ENCODE measurements around the gene ARID4B. TPM values are rescaled to one million over a fixed set of nuclear protein-coding genes. Genes with fewer than 3 reads are reported as not detected.
A peak's percentile ranks its signal among the peaks of the same experiment; 100 is the strongest.

The ARID4B gene
- total and polyA plus RNA-seq, 2 of the 13 experiments (the other 11 are each of a cell fraction or from before 2014, with no cell fraction given): 9.7 to 24.6 TPM

GRCh38 chr1:235295902-235296350, 32.1 kb downstream of the ARID4B start (continued):
- no peak for TF ChIP-seq ZBTB49 (CRISPR knock-in tag; IDR thresholded peaks at IDR 0.05; ENCODE audit: borderline replicate concordance)
- no peak for TF ChIP-seq ATRX (CRISPR knock-in tag; IDR thresholded peaks at IDR 0.05; ENCODE audit: borderline replicate concordance)
- no peak; the same call in 1 of the 2 replicates for TF ChIP-seq MNT (IDR thresholded peaks at IDR 0.05)
- TF ChIP-seq ASH2L (IDR thresholded peaks at IDR 0.05; ENCODE audit: insufficient read length, low read depth, low read length): peak; percentile 21
- TF ChIP-seq GPN1 (CRISPR knock-in tag; IDR thresholded peaks at IDR 0.05; ENCODE audit: borderline replicate concordance): no peak
- peak; percentile 93; the same call in 1 of the 2 replicates for TF ChIP-seq MIER3 (CRISPR knock-in tag; IDR thresholded peaks at IDR 0.05; ENCODE audit: borderline replicate concordance)
- TF ChIP-seq TBX3 (IDR thresholded peaks at IDR 0.05; ENCODE audit: borderline replicate concordance): peak; percentile 83
- TF ChIP-seq DMAP1 (CRISPR knock-in tag; IDR thresholded peaks at IDR 0.05): no peak
- TF ChIP-seq ZNF746 (CRISPR knock-in tag; IDR thresholded peaks at IDR 0.05): no peak
- no peak for TF ChIP-seq ZNF343 (CRISPR knock-in tag; IDR thresholded peaks at IDR 0.05)
- TF ChIP-seq USF2 (IDR thresholded peaks at IDR 0.05; ENCODE audit: low read depth, low read length): no peak
- TF ChIP-seq USF2 (CRISPR knock-in tag; IDR thresholded peaks at IDR 0.05; ENCODE audit: borderline replicate concordance): no peak
- peak; percentile 59; the same call in 1 of the 2 replicates for TF ChIP-seq MIER2 (CRISPR knock-in tag; IDR thresholded peaks at IDR 0.05)
- TF ChIP-seq ZNF232 (CRISPR knock-in tag; IDR thresholded peaks at IDR 0.05; ENCODE audit: borderline replicate concordance): peak; percentile 90; the same call in 1 of the 2 replicates
- TF ChIP-seq HMGXB3 (CRISPR knock-in tag; IDR thresholded peaks at IDR 0.05; ENCODE audit: borderline replicate concordance): peak; percentile 58; the same call in 1 of the 2 replicates
- no peak for TF ChIP-seq ZNF530 (CRISPR knock-in tag; IDR thresholded peaks at IDR 0.05; ENCODE audit: low read depth)

Data from HepG2 (cell line).